Neural progenitor cell (in vitro differentiated cells): ENCODE measurements around the gene FHOD3. TPM values are rescaled to one million over a fixed set of nuclear protein-coding genes. Genes with fewer than 3 reads are reported as not detected.

ENCODE experiments used
- DNase-seq: peaks from one replicate; pipeline ENCODE4 v3.0.0-alpha.2; 2016; ENCODE audit warnings: low spot score
- H2AFZ ChIP-seq: fragments of 200-600 bp; sonication (generic); replicated peaks from 2 replicates; pipeline ENCODE4 v1.6.1; 2016; ENCODE audit warnings: antibody characterized with exemption
- H3F3A ChIP-seq: fragments of 200-600 bp; sonication (generic); 2 replicates; pipeline ENCODE4 v1.6.1; 2016; ENCODE audit warnings: antibody characterized with exemption, low read depth
- H3K27ac ChIP-seq: fragments of 200-600 bp; sonication (generic); 2 replicates; pipeline ENCODE4 v1.5.1; 2016; ENCODE audit warnings: mild to moderate bottlenecking
- H3K27me3 ChIP-seq: fragments of 200-600 bp; sonication (generic); 2 replicates; pipeline ENCODE4 v1.6.1; 2016; ENCODE audit warnings: mild to moderate bottlenecking, moderate library complexity
- H3K36me3 ChIP-seq: fragments of 200-600 bp; sonication (generic); 2 replicates; pipeline ENCODE4 v1.5.1; 2016
- H3K4me1 ChIP-seq: fragments of 200-600 bp; sonication (generic); 2 replicates; pipeline ENCODE4 v1.6.1; 2016; ENCODE audit warnings: mixed run types
- H3K4me2 ChIP-seq: fragments of 200-600 bp; sonication (generic); 2 replicates; pipeline ENCODE4 v1.6.1; 2016
- H3K4me3 ChIP-seq: fragments of 200-600 bp; sonication (generic); 2 replicates; pipeline ENCODE4 v1.5.1; 2016
- H3K79me2 ChIP-seq: fragments of 200-600 bp; sonication (generic); 2 replicates; pipeline ENCODE4 v1.6.1; 2016; ENCODE audit warnings: low read depth
- H3K9ac ChIP-seq: fragments of 200-600 bp; sonication (generic); 2 replicates; pipeline ENCODE4 v1.6.1; 2016
- H3K9me3 ChIP-seq: fragments of 200-600 bp; sonication (generic); 2 replicates; pipeline ENCODE4 v1.5.1; 2016; ENCODE audit warnings: low read depth
- H4K20me1 ChIP-seq: fragments of 200-600 bp; sonication (generic); 2 replicates; pipeline ENCODE4 v1.6.1; 2016; ENCODE audit warnings: low read depth
- H3K27ac Mint-ChIP-seq: 3 replicates; pipeline ENCODE4 v1.8.0; 2021; ENCODE audit warnings: mixed read lengths
- H3K27me3 Mint-ChIP-seq: 2 replicates; pipeline ENCODE4 v1.8.0; 2022; ENCODE audit warnings: low read depth, mild to moderate bottlenecking, inconsistent platforms, moderate library complexity, mixed read lengths; ENCODE audit not compliant: insufficient read depth
- H3K36me3 Mint-ChIP-seq: 3 replicates; pipeline ENCODE4 v1.8.0; 2021; ENCODE audit warnings: mixed read lengths
- H3K4me1 Mint-ChIP-seq: 3 replicates; pipeline ENCODE4 v1.8.0; 2021; ENCODE audit warnings: mixed read lengths
- H3K4me3 Mint-ChIP-seq: 3 replicates; pipeline ENCODE4 v1.8.0; 2021; ENCODE audit warnings: mild to moderate bottlenecking, moderate library complexity, mixed read lengths
- H3K9me3 Mint-ChIP-seq: 3 replicates; pipeline ENCODE4 v1.8.0; 2020; ENCODE audit warnings: mixed read lengths
- CTCF ChIP-seq: fragments of 200-600 bp; sonication (generic); IDR thresholded peaks from 2 replicates; pipeline ENCODE4 v1.5.1; 2017; ENCODE audit warnings: antibody characterized with exemption, mild to moderate bottlenecking
- EZH2 ChIP-seq: fragments of 200-600 bp; sonication (generic); IDR thresholded peaks from 2 replicates; pipeline ENCODE4 v1.6.1; 2017; ENCODE audit warnings: antibody characterized with exemption, mild to moderate bottlenecking, moderate library complexity
- EZH2phosphoT487 ChIP-seq: fragments of 200-600 bp; sonication (generic); IDR thresholded peaks from 2 replicates; pipeline ENCODE4 v1.6.1; 2017; ENCODE audit warnings: antibody characterized with exemption
- total RNA-seq: library from RNA; depleted of rRNA; stranded (reverse); fragments of >200 nt; gene quantifications from 2 replicates; pipeline ENCODE4 v1.2.3, GENCODE V29; 2015; ENCODE audit warnings: low replicate concordance

Gene FHOD3
- total RNA-seq, 1 donor from 2014 or later = 69.7 TPM

GRCh38 chr18:36333414-36333813 lies 35.9 kb downstream of the FHOD3 start:
- Mint-ChIP-seq H3K4me1 (peaks cover 44% of the 10 kb centered on the region), H3K4me3 (no peak overlapping the region), H3K27ac (no peak overlapping the region), H3K27me3 (no peaks in the 10 kb centered on the region), H3K9me3 (peaks cover 4% of the 10 kb centered on the region), H3K36me3 (peaks cover 22% of the 10 kb centered on the region)
- TF ChIP-seq EZH2 (no peak), CTCF (no peak), EZH2phosphoT487 (no peak)
- Histone ChIP-seq H3K9ac (no peak overlapping the region), H3K4me3 (no peak overlapping the region), H2AFZ (no peak overlapping the region), H3F3A (no peaks in the 10 kb centered on the region), H3K4me2 (no peak overlapping the region), H3K4me1 (peaks cover 36% of the 10 kb centered on the region), H3K27me3 (no peaks in the 10 kb centered on the region), H3K79me2 (peaks cover 95% of the 10 kb centered on the region), H3K36me3 (no peaks in the 10 kb centered on the region), H3K27ac (no peak overlapping the region), H4K20me1 (peaks cover 82% of the 10 kb centered on the region), H3K9me3 (no peaks in the 10 kb centered on the region)
- no peak for DNase-seq

DNA sequence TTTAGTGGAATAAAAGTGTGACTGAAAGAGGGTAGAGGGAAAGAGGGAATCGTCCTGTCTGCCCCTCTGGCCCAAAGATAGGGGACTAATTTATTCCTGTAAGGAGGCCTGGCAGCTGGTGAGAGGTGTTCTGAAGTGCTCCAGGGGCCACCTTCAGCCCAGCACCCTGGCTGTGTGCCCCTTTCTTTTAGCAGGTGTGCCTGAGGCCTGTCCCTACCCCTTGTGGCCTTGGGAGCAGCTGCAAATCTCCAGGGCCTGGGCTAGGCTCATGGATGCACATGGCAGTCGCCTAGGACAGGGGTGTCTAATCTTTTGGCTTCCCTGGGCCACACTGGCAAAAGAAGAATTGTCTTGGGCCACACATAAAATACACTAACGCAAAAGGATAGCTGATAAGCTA lies 37.3 kb downstream of the FHOD3 start:
- H2AFZ ChIP-seq = no peak overlapping the region
- no peaks in the 10 kb centered on the region for H3F3A ChIP-seq
- Mint-ChIP-seq H3K27me3 (peaks cover 3% of the 10 kb centered on the region), H3K4me3 (no peak overlapping the region), H3K36me3 (peaks cover 13% of the 10 kb centered on the region), H3K27ac (peak overlapping the region; percentile 72), H3K4me1 (peaks cover 40% of the 10 kb centered on the region), H3K9me3 (peaks cover 2% of the 10 kb centered on the region)
- no peaks in the 10 kb centered on the region for H3K27me3 ChIP-seq
- peaks cover 77% of the 10 kb centered on the region for H4K20me1 ChIP-seq
- no peak overlapping the region for H3K27ac ChIP-seq
- H3K4me1 ChIP-seq = peaks cover 35% of the 10 kb centered on the region
- DNase-seq = no peak
- no peak overlapping the region for H3K4me3 ChIP-seq
- no peaks in the 10 kb centered on the region for H3K36me3 ChIP-seq
- H3K9me3 ChIP-seq = no peaks in the 10 kb centered on the region
- no peak overlapping the region for H3K4me2 ChIP-seq
- TF ChIP-seq CTCF (no peak), EZH2phosphoT487 (no peak), EZH2 (no peak)
- H3K79me2 ChIP-seq = peaks cover 95% of the 10 kb centered on the region
- H3K9ac ChIP-seq = no peak overlapping the region

DNA sequence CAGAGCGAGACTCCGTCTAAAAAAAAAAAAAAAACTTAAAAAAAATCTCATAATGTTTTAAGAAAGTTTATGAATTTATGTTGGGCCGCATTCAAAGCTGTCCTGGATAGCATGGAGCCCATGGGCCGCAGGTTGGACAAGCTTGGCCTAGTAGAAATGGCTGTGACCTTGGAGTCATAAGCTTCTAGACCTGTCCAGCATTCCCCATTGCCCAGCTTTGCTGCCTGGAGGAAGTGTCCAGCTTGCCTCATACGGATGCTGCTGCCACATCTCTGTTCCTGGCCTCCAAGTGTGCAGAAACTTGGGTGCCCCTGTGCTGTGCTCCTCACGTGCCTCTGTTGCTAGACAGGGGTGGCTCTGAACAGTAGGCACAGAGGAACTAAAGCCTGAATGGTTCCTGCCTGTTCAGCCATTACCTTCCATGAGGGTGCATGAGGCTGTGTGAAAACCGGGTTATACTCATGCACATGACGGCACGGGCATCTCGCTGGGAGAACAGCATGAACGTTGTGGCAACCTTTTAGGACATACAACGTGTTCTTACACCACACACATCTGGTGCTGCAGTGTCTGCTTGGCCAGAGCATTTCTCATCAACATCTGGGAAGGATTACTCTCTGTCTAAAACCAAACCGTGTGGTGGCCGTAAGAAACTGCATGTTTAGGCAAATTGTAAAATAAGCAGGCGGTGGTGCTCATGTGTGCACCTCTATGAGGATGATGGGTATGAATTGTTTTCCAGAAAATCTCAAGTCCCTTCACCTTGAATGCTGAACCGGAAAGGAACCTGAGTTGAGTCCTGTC lies 38.2 kb downstream of the FHOD3 start:
- no peaks in the 10 kb centered on the region for H3K9me3 ChIP-seq
- H3K36me3 ChIP-seq = no peaks in the 10 kb centered on the region
- no peak overlapping the region for H3K27ac Mint-ChIP-seq
- H3K4me1 ChIP-seq = peaks cover 27% of the 10 kb centered on the region
- H3K4me3 ChIP-seq = no peak overlapping the region
- H3K27me3 ChIP-seq = no peaks in the 10 kb centered on the region
- no peaks in the 10 kb centered on the region for H3F3A ChIP-seq
- no peak overlapping the region for H2AFZ ChIP-seq
- no peak for DNase-seq
- no peak overlapping the region for H3K9ac ChIP-seq
- no peak for TF ChIP-seq CTCF
- H3K27ac ChIP-seq = no peak overlapping the region
- H4K20me1 ChIP-seq = peaks cover 68% of the 10 kb centered on the region
- H3K4me3 Mint-ChIP-seq = no peak overlapping the region
- H3K27me3 Mint-ChIP-seq = peaks cover 3% of the 10 kb centered on the region
- peaks cover 94% of the 10 kb centered on the region for H3K79me2 ChIP-seq
- H3K36me3 Mint-ChIP-seq = peaks cover 15% of the 10 kb centered on the region
- H3K9me3 Mint-ChIP-seq = peaks cover 10% of the 10 kb centered on the region
- peaks cover 31% of the 10 kb centered on the region for H3K4me1 Mint-ChIP-seq
- no peak overlapping the region for H3K4me2 ChIP-seq
